GM12875 (cell line): Measurements from ENCODE around the gene AREG.

Source experiments
- H3K4me3 ChIP-seq: one replicate; pipeline ENCODE4 v1.5.1; 2011; ENCODE audit warnings: low read depth, low read length, control low read depth
- CTCF ChIP-seq: IDR thresholded peaks from 2 replicates; pipeline ENCODE4 v1.5.1; 2011; ENCODE audit warnings: low read depth, mild to moderate bottlenecking, control low read depth, inconsistent platforms, low read length, moderate library complexity, borderline replicate concordance; ENCODE audit not compliant: insufficient read depth

AREG gene

GRCh38 chr4:74483226-74483911 lies 38.4 kb downstream of the AREG start:
- no peak for TF ChIP-seq CTCF
- H3K4me3 ChIP-seq: no peak overlapping the region

DNA sequence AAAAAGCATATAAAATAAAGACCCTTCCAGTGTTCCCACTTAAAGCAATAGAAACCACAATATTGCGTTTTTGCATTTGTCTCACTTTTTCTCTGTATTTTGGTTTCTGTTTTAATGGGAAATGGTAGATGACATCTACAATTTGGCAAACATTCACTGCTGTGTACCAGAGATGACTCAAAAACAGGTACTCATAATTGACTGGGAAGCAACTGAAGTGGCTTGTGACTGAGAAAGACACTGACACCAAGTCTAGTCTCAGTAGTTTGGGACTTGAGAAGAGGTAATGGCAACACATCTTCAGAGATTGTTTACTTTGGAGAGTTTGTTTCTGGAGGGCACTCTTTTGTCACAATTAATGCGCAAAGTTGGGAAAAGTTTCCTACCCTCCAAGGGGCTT lies 42.0 kb downstream of the AREG start:
- H3K4me3 ChIP-seq: no peak overlapping the region
- TF ChIP-seq CTCF: no peak

GRCh38 chr4:74487771-74488170 lies 42.8 kb downstream of the AREG start:
- no peak for TF ChIP-seq CTCF
- no peak overlapping the region for H3K4me3 ChIP-seq

GRCh38 chr4:74490736-74491135 lies 45.8 kb downstream of the AREG start:
- no peak for TF ChIP-seq CTCF
- no peak overlapping the region for H3K4me3 ChIP-seq

DNA sequence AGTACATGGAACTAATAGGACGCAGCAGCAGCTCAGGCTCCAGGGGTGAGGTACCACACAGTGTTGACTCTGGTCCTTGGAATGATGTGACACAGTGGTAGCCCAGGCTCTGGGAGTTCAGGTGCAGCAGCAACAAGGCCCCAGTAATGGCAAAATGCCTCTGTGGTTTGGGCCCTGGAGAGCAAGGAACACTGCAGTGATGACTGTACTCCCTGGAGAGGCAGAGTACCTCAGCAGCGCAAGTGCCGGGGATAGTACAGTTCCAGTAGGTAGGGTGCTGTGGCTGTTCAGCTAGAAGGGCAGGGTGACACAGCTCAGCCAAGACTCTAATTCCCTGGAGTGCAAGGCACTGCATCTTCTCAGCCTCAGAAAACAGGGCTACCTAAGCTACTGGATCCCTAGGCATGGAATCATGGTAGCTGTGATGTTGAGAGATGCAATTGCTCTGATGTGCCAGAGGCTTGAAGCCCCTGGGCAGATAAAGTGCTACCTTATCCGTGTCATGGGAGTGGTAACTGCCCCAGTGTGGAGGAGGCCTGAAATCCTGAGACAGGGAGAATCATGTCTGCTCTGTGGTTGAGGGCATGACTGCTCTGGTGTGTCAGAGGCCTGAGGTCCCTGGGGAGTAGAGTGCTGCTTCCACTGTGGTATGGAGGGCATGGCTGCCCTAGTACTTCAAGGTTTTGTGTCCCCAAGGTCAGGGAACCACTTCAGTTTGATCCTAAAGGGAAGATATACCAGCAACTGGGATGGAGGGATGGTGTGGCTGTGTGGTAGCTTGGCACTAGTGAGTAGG lies 55.2 kb downstream of the AREG start:
- no peak for TF ChIP-seq CTCF
- no peak overlapping the region for H3K4me3 ChIP-seq

DNA sequence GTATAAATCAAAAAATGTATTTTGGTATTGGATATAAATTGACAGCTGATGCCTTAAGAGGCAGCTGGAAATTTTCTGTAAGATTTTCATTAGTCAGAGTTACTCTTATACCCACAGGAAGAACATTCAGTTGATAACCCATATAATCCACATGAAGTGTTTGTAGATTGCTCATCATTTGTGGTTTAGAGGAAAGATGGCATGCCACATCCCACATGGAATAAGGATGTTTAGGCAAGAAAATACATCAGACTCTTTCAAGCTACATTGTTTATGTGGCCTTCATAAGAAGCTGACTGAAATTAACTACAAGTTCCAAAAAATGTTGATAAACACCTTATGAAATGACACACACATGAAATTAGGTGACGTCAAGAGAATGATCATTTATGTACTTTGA lies 56.6 kb downstream of the AREG start:
- TF ChIP-seq CTCF: no peak
- H3K4me3 ChIP-seq: no peak overlapping the region

- no peak for TF ChIP-seq CTCF
- no peak overlapping the region for H3K4me3 ChIP-seq
Observed at GRCh38 chr4:74503580-74503979, 58.6 kb downstream of the AREG start.
